HuH-7 (cell line): Measurements from ENCODE around the gene HIPK4.

Experiments used
- DNase-seq: peaks from one replicate; pipeline ENCODE4 v3.0.0; 2011; ENCODE audit warnings: low spot score

Gene HIPK4

GRCh38 chr19:40366697-40367561 is 23.1 kb downstream of the HIPK4 start:
- DNase-seq: no peak

GRCh38 chr19:40365613-40366401 is 24.2 kb downstream of the HIPK4 start:
- no peak for DNase-seq

- no peak for DNase-seq
These were observed 25.0 kb downstream of the HIPK4 start for GRCh38 chr19:40365010-40365409.

GRCh38 chr19:40363069-40363468 is 26.9 kb downstream of the HIPK4 start:
- DNase-seq: no peak

- DNase-seq: no peak
These were observed 27.8 kb downstream of the HIPK4 start for GRCh38 chr19:40362160-40362559.

GRCh38 chr19:40360708-40361241 is 29.2 kb downstream of the HIPK4 start:
- no peak for DNase-seq

GRCh38 chr19:40360020-40360707 is 29.8 kb downstream of the HIPK4 start:
- DNase-seq: no peak

- no peak for DNase-seq
These were observed 31.2 kb downstream of the HIPK4 start for GRCh38 chr19:40358773-40359172.

- no peak for DNase-seq
These were observed 32.3 kb downstream of the HIPK4 start for GRCh38 chr19:40357640-40358039.

- no peak for DNase-seq
These were observed 33.0 kb downstream of the HIPK4 start for GRCh38 chr19:40356681-40357595.

- no peak for DNase-seq
These were observed 33.9 kb downstream of the HIPK4 start for GRCh38 chr19:40355975-40356680.

GRCh38 chr19:40348961-40349507 is 40.9 kb downstream of the HIPK4 start:
- no peak for DNase-seq

GRCh38 chr19:40348125-40348913 is 41.7 kb downstream of the HIPK4 start, which contains the start of the genes C19orf47 and PLD3:
TSS of gene C19orf47 (minus strand) at chr19:40348397. CDS start at chr19:40341857, 6,540 bp downstream.
TSS of gene PLD3 (plus strand) at chr19:40348695. CDS start at chr19:40366484, 17,789 bp downstream.
- DNase-seq: peak; percentile 100

- no peak for DNase-seq
These were observed 45.6 kb downstream of the HIPK4 start for GRCh38 chr19:40344422-40344821.

GRCh38 chr19:40342644-40343311 is 47.2 kb downstream of the HIPK4 start:
- no peak for DNase-seq

GRCh38 chr19:40341601-40342482 is 48.1 kb downstream of the HIPK4 start:
- no peak for DNase-seq

GRCh38 chr19:40339018-40339728 is 50.8 kb downstream of the HIPK4 start:
- DNase-seq: no peak
